ENCODE measurements around the gene CASZ1. TPM values are rescaled to one million over a fixed set of nuclear protein-coding genes. Genes with fewer than 3 reads are reported as not detected.

CASZ1 gene
- total and polyA plus RNA-seq, 2 donors (not counting 3 experiments of a cell fraction or from before 2014, with no cell fraction given) = 1.5 to 5.2 TPM

DNA sequence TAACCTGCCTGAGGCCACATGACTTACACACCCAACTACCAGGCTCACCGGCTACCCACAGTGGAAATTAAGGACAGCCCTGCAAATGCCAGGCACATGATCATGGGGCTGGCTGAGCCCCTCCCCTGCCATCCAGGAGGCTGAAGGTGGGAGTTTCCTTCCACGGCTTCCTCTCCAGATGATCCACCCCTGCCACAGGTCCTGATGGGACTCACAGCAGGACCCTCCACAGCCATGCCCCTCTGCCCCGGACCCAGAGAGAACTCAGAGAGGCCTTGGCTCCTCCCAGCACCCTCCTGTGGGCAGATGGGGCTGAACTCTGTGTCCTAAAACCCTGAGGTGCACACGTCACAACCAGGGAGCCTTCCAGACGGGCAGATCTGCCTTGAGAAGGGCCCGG lies 29.1 kb upstream of the CASZ1 start:
- BruUV-seq (replicated peaks) = no TSS peak
- H3K9me1 ChIP-seq (replicated peaks; ENCODE audit: control insufficient read depth, extremely low read depth, insufficient read depth, low read length) = no peaks in the 10 kb centered on the region
- H3K4me2 ChIP-seq (ENCODE audit: insufficient read depth, low read length) = no peak overlapping the region
- no peak for DNase-seq (ENCODE audit: low read depth, low spot score)
- ChIA-PET CTCF (no interaction called here), POLR2A (no interaction called here)
- no peaks in the 10 kb centered on the region for H3K36me3 ChIP-seq (ENCODE audit: control insufficient read depth in 2 of 2, extremely low read depth in 1 of 2, insufficient read depth in 2 of 2, low read length in 2 of 2)
- no peaks in the 10 kb centered on the region for H3K9me3 ChIP-seq (replicated peaks; ENCODE audit: control insufficient read depth, insufficient read depth, low read length)
- no peaks in the 10 kb centered on the region for H3K79me2 ChIP-seq (ENCODE audit: control insufficient read depth, insufficient read depth, low read length)
- H3K4me1 ChIP-seq (ENCODE audit: control insufficient read depth, extremely low read depth, insufficient read depth, low read length) = no peaks in the 10 kb centered on the region
- no peak for FAIRE-seq
- H3K27ac ChIP-seq (ENCODE audit: insufficient read depth, low read depth, low read length) = no peak overlapping the region
- intact Hi-C loops (cut with micrococcal nuclease) = no loop called here
- dilution Hi-C loops (cut with MboI; ENCODE audit: extremely low pct_ligation_motif_present, low sequenced_read_pairs) = no loop called here
- TF ChIP-seq POLR2AphosphoS5 (IDR thresholded peaks at IDR 0.05; ENCODE audit: insufficient read depth, low read depth, low read length) = no peak
- no peak for TF ChIP-seq JUN (IDR thresholded peaks at IDR 0.05; ENCODE audit: borderline replicate concordance, insufficient read depth, insufficient read length, low read depth)
- no peak for TF ChIP-seq EZH2 (IDR thresholded peaks at IDR 0.05; ENCODE audit: borderline replicate concordance, low read depth, low read length, severe bottlenecking)
- TF ChIP-seq, protein P1, sequence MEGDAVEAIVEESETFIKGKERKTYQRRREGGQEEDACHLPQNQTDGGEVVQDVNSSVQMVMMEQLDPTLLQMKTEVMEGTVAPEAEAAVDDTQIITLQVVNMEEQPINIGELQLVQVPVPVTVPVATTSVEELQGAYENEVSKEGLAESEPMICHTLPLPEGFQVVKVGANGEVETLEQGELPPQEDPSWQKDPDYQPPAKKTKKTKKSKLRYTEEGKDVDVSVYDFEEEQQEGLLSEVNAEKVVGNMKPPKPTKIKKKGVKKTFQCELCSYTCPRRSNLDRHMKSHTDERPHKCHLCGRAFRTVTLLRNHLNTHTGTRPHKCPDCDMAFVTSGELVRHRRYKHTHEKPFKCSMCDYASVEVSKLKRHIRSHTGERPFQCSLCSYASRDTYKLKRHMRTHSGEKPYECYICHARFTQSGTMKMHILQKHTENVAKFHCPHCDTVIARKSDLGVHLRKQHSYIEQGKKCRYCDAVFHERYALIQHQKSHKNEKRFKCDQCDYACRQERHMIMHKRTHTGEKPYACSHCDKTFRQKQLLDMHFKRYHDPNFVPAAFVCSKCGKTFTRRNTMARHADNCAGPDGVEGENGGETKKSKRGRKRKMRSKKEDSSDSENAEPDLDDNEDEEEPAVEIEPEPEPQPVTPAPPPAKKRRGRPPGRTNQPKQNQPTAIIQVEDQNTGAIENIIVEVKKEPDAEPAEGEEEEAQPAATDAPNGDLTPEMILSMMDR (IDR thresholded peaks at IDR 0.05; ENCODE audit: extremely low read depth in 1 of 2, insufficient read depth in 1 of 2, low read depth in 1 of 2, low read length in 2 of 2) = no peak
- H2AFZ ChIP-seq (ENCODE audit: low read depth, low read length) = no peak overlapping the region
- H4K20me1 ChIP-seq (replicated peaks; ENCODE audit: control insufficient read depth, extremely low read depth, insufficient read depth, low read length) = no peaks in the 10 kb centered on the region
- peaks cover 0 to 1% of the 10 kb centered on the region in 2 experiments for H3K27me3 ChIP-seq (ENCODE audit: control insufficient read depth in 2 of 2, insufficient read depth in 2 of 2, low read length in 2 of 2)
- H3K4me3 ChIP-seq (replicated peaks in 1 of 3; ENCODE audit: insufficient read depth in 1 of 3, low read depth in 1 of 3, low read length in 3 of 3) = no peak overlapping the region
- H3K9ac ChIP-seq (replicated peaks; ENCODE audit: extremely low read depth, insufficient read depth, low read length) = no peak overlapping the region

DNA sequence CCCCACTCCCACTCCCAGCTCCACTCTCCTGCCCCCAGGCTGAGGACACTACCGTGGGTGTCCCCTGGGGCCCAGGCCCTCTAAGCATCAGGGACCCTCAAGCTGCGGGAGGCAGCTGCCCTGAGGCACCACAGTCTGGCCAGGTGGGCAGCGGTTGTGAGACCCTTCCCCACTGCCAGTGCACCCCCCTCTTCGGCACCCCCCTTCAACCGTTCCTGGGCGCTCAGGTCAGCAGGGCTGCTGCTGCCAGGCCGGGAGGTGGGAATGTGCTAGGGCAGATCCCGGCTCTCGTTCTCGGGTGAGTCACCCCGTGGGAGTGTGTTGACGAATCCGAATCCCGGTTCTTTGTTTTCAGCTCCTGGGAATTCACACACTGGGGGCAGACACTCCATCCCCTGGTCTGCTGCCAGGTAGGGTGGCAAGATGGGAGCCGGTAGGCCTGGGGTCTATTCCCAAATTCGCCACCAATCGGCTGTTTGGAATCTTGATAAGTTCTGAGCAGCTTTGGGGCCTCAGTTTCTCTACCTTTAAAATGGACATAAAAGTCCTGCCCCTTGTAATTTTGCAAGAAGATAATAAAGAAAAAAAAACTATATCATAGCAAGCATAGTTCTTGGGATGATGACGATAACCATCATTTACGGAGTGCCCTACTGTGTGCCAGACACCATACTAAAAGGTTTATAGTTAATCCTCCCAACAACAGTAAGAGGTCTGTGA lies 28.5 kb upstream of the CASZ1 start:
- intact Hi-C loops (cut with micrococcal nuclease) = no loop called here
- no peak overlapping the region for H3K27ac ChIP-seq (ENCODE audit: insufficient read depth, low read depth, low read length)

More for the DNA sequence above, 28.5 kb upstream of the CASZ1 start:
- TF ChIP-seq POLR2A (IDR thresholded peaks at IDR 0.05; ENCODE audit: low read depth, low read length) (no peak), POLR2AphosphoS5 (IDR thresholded peaks at IDR 0.05; ENCODE audit: insufficient read depth, low read depth, low read length) (no peak), GATA2 (IDR thresholded peaks at IDR 0.05; ENCODE audit: insufficient read depth, insufficient read length, low read depth, low read length) (no peak), JUN (IDR thresholded peaks at IDR 0.05; ENCODE audit: borderline replicate concordance, insufficient read depth, insufficient read length, low read depth) (no peak), EZH2 (IDR thresholded peaks at IDR 0.05; ENCODE audit: borderline replicate concordance, low read depth, low read length, severe bottlenecking) (no peak), MYC (IDR thresholded peaks at IDR 0.05; ENCODE audit: low read depth, low read length) (no peak), FOS (IDR thresholded peaks at IDR 0.05; ENCODE audit: borderline replicate concordance, insufficient read depth, low read length) (no peak)
- TF ChIP-seq, protein P2, sequence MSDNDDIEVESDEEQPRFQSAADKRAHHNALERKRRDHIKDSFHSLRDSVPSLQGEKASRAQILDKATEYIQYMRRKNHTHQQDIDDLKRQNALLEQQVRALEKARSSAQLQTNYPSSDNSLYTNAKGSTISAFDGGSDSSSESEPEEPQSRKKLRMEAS (IDR thresholded peaks at IDR 0.05; ENCODE audit: insufficient read depth, insufficient read length) = no peak
- TF ChIP-seq, protein P1 (IDR thresholded peaks at IDR 0.05; ENCODE audit: extremely low read depth in 1 of 2, insufficient read depth in 1 of 2, low read depth in 1 of 2, low read length in 2 of 2) = no peak
- H3K4me1 ChIP-seq (ENCODE audit: control insufficient read depth, extremely low read depth, insufficient read depth, low read length) = no peaks in the 10 kb centered on the region
- H3K4me3 ChIP-seq (replicated peaks in 1 of 3; ENCODE audit: insufficient read depth in 1 of 3, low read depth in 1 of 3, low read length in 3 of 3) = no peak overlapping the region
- DNase-seq (ENCODE audit: low read depth, low spot score) = peak; percentile 4
- H3K9me3 ChIP-seq (replicated peaks; ENCODE audit: control insufficient read depth, insufficient read depth, low read length) = no peaks in the 10 kb centered on the region
- H3K9me1 ChIP-seq (replicated peaks; ENCODE audit: control insufficient read depth, extremely low read depth, insufficient read depth, low read length) = no peaks in the 10 kb centered on the region
- dilution Hi-C loops (cut with MboI; ENCODE audit: extremely low pct_ligation_motif_present, low sequenced_read_pairs) = no loop called here
- peaks cover 0 to 1% of the 10 kb centered on the region in 2 experiments for H3K27me3 ChIP-seq (ENCODE audit: control insufficient read depth in 2 of 2, insufficient read depth in 2 of 2, low read length in 2 of 2)
- no peaks in the 10 kb centered on the region for H3K79me2 ChIP-seq (ENCODE audit: control insufficient read depth, insufficient read depth, low read length)
- no peaks in the 10 kb centered on the region for H3K36me3 ChIP-seq (ENCODE audit: control insufficient read depth in 2 of 2, extremely low read depth in 1 of 2, insufficient read depth in 2 of 2, low read length in 2 of 2)
- no peaks in the 10 kb centered on the region for H4K20me1 ChIP-seq (replicated peaks; ENCODE audit: control insufficient read depth, extremely low read depth, insufficient read depth, low read length)
- no peak overlapping the region for H3K4me2 ChIP-seq (ENCODE audit: insufficient read depth, low read length)
- H3K9ac ChIP-seq (replicated peaks; ENCODE audit: extremely low read depth, insufficient read depth, low read length) = no peak overlapping the region
- POLR2A ChIA-PET = no interaction called here
- no peak for FAIRE-seq
- H2AFZ ChIP-seq (ENCODE audit: low read depth, low read length) = no peak overlapping the region
- BruUV-seq (replicated peaks) = no TSS peak
- CTCF ChIA-PET = no interaction called here
